ENCODE data around the gene TMEM147. TPM values are rescaled to one million over a fixed set of nuclear protein-coding genes. Genes with fewer than 3 reads are reported as not detected.

The TMEM147 gene
- total RNA-seq, 1 experiment from 2014 or later = 208 TPM

DNA sequence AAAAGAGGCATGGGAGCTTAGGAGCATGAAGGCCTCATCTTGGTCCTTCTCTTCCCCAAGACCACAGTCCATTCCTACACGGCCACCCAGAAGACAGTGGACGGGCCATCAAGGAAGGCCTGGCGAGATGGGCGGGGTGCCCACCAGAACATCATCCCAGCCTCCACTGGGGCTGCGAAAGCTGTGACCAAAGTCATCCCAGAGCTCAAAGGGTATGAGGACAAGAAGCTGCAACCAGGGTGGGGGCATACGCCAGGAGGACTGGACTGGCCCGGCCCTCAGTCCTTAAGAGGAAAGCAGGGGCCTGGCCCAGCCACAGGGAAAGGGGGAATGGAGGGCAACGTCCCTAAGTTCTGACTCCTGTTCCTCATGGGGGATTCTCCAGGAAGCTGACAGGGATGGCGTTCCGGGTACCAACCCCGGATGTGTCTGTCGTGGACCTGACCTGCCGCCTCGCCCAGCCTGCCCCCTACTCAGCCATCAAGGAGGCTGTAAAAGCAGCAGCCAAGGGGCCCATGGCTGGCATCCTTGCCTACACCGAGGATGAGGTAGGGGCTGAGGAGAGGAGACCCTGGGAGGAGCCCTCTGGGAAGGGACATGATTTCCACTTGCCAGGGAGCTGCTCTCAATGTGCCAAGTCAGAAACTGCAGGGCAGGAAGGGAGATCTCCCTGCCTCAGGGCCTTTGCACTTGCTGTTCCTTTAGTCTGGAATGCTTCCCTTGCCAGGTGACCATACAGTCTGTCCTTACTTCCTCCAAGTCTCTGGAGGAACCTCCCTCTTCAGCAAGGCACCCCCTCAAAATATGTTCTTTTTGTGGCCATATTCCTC lies 1.9 kb upstream of the TMEM147 start:
- in situ Hi-C loops (cut with HindIII; ENCODE audit: low sequenced_read_pairs) = no loop called here
- DNase-seq (ENCODE audit: low spot score) = no peak

DNA sequence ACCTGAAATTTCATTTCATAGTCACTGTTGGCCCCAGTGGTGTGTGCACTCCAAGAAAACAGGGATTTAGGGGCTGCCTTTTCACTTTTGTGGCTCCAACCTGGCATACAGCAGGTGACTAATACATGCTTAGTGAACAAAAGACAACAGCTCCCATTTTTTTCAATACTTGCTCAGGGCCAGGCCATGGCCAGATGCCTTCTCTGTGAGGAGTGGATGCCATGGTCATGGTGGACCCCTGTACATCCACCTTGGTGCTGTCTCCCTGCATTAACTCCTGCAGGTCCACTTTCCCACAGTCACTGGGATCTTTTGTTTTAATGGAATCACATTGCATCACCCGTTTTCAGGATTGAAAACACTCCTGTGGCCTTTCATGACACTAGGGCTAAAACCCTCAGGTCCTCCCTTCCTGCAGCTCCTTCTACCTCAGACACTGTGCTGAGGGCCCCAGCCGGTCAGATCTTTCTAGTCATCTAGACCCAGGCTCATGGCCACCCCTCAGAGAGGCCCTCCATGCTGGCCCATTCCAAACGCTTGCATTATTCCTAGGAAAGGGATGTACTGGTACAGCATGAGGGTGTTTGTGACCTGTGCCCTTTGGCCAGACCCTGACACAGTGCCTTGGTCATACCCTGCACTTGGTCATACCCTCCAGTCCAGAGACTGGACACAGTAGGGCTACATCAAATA lies 1.2 kb upstream of the TMEM147 start:
- in situ Hi-C loops (cut with HindIII; ENCODE audit: low sequenced_read_pairs) = no loop called here
- DNase-seq (ENCODE audit: low spot score) = no peak

DNA sequence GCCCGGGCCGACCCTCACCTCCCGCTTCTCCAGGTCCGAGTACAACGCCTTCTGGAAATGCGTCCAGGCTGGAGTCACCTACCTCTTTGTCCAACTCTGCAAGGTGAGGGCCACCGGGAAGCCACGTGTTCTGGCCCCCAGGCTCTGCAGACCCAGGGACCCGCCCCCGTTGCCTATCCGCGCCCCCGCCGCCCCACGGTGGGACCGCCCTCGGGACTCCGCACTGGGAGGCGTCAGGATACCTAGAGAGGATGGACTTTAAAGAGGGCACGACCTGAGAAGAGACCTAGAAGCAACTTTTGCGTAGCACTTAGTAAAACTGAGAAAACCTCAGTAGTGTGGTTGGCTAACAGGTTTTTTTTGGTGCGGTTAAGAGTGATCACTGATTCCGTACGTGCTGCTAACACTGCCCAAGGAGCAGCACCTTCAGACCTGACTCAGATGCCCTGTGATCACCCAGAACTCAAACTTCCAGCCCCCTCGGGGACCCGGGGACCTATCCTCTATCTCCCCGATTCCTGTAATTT lies 492 bp downstream of the TMEM147 start:
- no peak for DNase-seq (ENCODE audit: low spot score)
- in situ Hi-C loops (cut with HindIII; ENCODE audit: low sequenced_read_pairs) = no loop called here

DNA sequence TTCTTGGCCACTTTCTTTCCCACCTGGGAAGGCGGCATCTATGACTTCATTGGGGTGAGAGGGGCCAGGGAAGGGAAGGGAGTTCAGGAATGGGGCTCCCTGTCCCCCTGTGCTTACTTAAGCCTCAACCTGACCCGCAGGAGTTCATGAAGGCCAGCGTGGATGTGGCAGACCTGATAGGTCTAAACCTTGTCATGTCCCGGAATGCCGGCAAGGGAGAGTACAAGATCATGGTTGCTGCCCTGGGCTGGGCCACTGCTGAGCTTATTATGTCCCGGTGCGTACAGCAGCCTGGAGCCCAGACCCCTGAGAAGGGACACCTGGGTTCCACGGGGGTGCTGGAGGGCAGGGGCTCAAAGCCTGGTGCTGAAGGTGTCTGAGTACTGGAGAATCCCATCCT lies 1.1 kb downstream of the TMEM147 start:
- in situ Hi-C loops (cut with HindIII; ENCODE audit: low sequenced_read_pairs) = no loop called here
- no peak for DNase-seq (ENCODE audit: low spot score)

DNA sequence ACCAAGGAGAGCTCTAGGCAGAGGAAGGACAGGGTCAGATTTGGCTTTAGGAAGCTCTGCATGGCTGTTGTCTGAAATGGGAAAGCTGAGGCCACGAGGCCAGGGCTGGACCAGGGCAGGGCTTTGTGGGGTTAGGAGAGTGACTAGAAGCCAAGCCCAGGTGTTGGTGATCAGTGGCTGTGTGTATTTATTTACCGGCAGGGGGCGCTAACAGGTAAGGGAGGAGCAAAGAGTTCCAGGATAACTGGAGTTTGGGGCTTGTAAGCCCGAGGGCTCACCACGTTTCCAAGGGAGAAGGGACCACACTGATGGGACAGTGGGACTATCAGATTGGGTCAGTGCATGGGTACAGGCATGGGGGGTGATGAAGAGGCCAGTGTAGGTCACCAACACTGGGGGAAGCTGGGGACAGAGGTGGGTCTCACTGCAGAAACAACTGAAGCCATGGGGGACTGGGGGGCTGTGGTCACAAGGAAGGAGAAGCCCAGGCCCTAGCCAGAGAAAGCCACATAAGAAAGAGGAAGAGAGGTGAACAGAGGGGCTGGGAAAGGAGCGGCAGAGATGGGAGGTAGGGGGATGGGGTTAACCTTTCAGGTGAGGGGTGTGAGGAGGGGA lies 3.9 kb downstream of the TMEM147 start:
- in situ Hi-C loops (cut with HindIII; ENCODE audit: low sequenced_read_pairs) = no loop called here
- DNase-seq (ENCODE audit: low spot score) = peak; percentile 87

DNA sequence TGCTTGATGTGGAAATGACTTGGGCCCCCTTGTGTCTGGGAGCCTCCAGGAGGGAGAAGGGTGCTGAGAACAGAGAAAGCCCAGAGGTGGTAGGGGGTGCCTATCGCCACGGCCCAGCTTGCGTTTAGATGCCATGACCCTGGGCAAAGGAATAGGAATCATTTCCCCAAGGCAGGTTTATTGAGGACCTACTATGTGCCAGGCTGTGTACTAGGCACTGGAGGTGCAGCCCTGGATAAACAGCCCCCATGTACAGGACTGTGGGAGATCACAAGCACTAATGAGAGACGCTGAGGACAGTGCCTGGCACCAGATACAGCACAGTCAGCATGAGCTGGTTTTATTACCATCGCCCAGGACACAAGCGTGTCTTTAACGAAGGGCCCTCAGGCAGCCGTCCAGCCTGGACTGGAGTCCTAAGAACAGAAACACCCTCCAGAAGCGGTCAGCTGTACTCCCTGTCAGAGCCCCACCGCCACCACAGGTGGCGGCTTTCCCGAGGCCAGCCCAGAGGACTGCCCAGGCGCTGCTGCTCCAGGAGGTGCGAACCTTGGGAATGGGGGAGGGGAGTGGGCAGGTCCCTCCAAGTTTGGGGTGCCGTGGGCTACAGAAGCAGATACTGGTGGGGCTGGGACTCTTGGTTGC lies 4.6 kb downstream of the TMEM147 start:
- in situ Hi-C loops (cut with HindIII; ENCODE audit: low sequenced_read_pairs) = no loop called here
- DNase-seq (ENCODE audit: low spot score) = no peak

DNA sequence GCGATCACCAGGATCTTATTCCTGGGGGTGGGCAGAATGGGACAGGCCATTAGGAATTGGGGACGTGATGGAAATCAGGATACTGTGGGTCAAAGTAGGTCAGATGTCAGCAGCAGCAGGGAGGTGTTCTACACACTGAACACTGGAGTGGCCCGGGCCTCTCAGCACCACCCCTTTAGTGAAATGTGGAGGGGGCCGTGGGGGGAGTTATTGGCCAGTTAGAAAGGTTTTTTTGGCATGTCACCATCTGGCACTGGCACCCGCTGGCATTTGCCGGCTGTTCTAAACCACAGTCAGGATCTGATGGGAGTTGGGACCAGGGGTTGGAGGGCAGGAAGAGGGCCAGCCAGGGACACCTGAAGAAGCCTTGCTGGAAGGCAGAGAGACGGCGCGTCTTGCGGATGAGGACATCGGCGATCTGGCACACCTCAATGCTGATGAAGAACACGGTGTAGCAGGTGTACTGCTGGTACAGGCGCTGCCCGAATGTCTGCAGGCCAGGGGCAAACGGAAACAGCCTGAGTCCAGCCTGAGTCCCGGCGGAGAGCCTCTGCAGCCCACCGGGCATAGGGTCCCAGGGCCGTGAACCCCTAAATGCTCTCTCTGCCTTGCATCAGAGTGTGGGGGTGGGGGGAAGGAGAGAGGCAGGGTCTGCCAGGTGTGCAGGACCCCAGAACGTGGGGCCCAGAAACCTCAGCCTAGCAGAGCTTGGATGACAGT lies 5.8 kb downstream of the TMEM147 start:
- no peak for DNase-seq (ENCODE audit: low spot score)
- in situ Hi-C loops (cut with HindIII; ENCODE audit: low sequenced_read_pairs) = no loop called here

DNA sequence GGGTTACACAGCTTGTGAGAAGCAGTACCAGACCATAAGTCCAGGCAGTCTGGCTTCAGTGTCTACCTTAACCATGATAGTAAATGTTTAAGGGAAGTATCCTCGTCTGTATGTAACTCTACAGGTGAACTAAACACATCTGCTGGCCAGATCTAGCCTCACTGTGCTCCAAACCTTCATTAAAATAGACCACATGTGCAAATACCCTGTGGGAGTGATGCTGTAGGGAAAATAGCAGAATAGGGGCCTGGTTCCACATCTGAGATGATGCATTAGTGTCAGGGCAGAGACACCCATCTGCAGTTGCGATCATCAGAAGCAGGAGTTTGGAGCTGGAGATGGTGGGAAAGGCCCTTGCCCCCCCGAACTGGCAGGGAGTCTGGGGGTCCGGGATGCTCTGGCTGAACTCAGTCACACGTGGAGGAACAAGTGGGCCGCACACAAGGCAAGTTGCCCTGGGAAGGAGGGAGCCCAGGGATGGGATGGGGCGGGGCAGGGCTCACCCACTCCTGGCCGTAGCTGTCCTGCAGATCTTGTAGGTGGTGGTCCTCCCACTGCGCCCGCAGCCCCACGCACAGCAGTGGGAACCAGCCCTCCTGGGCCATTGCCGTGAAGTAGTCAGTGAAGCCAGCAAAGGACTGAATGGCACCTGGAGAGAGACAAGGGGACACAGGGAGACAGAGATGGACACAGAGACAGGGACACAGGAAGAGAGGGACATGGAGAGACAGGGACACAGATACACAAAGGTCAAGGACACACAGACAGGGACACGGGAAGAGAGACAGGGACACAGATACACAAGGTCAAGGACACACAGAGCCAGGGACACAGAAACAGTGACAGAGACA lies 7.3 kb downstream of the TMEM147 start:
- in situ Hi-C loops (cut with HindIII; ENCODE audit: low sequenced_read_pairs) = no loop called here

DNA sequence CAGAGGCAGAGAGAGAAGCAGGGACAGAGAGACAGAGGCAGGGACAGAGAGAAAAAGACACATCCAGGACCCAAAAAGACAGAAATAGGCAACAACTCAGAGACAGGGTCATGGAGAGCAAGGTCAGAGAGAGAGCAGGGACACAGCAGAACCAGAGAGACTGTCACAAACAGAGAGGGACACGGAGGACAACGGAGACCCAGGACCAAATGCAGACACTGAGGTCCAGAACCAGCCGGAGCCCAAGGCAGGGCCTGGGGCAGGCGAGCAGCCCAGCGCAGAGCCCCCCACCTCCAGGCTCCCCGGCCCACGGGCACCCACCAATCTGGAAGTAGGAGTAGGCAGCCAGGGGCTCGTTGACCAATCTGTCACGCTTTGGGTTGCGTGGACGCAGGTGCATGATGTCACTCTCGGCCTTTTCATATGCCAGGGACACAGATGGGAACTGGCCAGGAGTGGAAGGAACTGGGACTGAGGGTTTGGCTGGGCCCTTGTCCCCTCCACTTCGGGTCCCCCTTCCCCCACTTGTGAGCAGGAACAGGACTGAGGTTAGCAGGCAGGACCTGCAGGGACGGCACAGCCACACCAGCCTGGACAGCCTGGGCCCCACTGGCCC lies 8.1 kb downstream of the TMEM147 start:
- peak; percentile 71 for DNase-seq (ENCODE audit: low spot score)
- in situ Hi-C loops (cut with HindIII; ENCODE audit: low sequenced_read_pairs) = no loop called here

More for the DNA sequence above, 7.3 kb downstream of the TMEM147 start:
- DNase-seq (ENCODE audit: low spot score) = no peak

DNA sequence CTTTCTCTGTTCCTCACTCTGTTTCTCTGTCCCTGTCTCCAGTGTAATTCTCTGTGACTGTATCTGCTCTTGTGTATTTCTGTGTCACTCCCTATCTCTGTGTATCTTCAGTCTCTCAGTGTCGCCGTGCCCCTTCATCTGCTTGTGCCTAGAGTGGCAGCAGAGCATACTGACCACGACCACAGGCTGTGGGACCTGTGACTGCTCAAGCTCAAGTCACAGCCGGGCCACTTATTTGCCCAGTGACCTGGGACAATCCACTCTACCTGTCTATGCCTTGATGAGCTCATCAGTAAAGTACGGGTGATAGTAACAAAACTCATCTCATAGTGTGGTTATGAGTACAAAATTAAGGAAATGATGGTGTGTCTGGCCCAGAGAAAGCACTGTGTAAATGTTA lies 8.7 kb downstream of the TMEM147 start:
- DNase-seq (ENCODE audit: low spot score) = no peak
- in situ Hi-C loops (cut with HindIII; ENCODE audit: low sequenced_read_pairs) = no loop called here

DNA sequence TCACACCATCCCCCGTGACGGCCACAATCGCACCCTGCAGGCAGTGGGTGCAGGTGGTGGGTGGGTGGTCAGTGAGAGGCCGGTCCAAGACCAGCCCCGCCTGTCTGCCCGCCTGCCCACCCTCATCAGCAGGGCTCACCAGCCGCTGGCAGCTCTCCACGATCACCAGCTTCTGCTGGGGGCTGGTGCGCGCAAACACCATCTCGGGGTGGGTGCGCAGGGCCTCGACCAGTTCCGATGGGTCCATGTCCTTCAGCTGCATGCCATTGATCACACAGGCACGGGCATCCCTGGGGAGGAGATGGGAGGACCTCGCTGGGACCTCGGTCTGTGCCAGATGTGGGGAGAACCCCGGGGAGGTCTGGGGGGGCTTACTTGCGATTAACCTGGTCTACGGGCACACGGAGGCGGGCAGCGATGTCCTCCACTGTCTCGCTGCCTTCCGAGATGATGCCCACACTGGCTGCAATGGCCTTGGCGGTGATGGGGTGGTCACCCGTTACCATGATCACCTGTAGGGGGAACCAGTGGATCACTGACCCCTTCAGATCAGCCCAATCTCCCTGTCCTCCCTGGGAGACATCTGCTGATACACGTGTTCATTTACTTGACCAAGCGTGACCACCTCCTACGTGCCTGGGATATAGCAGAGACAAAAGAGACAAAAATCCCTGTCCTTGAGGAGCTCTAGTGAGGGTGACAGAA lies 10.0 kb downstream of the TMEM147 start:
- in situ Hi-C loops (cut with HindIII; ENCODE audit: low sequenced_read_pairs) = loop anchor here (5.0 kb wide), 1 partner anchor 52 kb away; no protein-coding TSS in a partner anchor
- DNase-seq (ENCODE audit: low spot score) = peak; percentile 23

DNA sequence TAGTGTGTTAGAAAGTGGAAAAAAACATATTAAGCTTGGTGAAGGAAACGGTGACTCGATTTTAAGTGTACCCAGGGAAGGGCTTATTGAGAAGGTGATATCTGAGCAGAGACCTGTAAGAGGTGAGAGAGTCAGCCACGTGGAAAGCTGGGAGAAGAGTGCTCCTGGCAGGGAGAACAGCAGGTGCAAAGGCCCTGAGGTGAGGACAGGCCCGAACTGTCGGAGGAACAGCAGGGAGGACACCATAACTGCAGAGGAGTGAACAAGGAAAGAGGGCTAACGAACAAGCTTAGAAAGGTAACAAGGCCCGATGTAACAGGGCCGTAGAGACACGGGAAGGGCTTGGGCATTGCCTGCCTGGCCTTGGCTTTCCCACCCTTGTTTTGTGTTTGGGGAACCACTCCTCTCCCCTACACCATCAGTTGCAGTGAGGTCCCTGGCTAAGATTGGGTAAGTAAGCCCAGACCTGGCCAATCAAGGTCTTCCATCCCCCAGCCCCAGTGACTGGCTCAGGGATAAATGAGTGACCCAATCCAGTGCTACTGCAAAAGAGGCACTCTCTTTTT lies 10.7 kb downstream of the TMEM147 start:
- in situ Hi-C loops (cut with HindIII; ENCODE audit: low sequenced_read_pairs) = loop anchor here (5.0 kb wide), 1 partner anchor 51 kb away; no protein-coding TSS in a partner anchor

DNA sequence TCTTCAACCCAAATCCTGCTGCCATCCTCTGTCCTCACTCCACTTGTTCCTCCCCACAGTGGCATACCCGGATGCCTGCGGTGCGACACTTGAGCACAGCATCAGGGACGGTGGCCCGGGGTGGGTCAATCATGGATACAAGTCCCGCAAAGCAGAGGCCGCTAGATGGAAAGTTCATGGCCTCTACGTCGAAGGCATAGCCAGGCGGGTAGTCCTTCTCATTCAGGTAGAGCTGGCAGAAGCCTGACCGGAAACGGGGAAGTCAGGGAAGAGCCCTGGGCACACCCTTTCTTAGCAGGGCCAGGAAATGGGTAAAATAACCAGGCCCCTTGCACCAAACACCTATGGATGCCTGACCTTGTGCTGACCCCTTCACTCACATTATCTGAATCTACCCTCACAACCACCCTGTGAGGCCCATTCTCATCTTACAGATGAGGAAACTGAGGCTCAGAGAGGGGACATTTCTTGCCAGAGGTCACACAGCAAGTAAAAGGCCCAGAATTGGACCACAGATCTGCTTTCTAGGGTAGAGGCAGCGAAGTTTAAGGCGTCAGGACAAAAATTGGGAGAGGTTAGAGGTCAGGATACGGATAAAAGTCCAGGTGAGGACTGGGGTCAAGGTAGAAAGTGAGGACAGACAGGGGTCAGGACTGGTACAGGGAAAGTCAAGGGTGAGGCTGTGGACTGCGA lies 11.6 kb downstream of the TMEM147 start:
- in situ Hi-C loops (cut with HindIII; ENCODE audit: low sequenced_read_pairs) = loop anchor here (5.0 kb wide), 1 partner anchor 50 kb away; no protein-coding TSS in a partner anchor
- no peak for DNase-seq (ENCODE audit: low spot score)

More for the DNA sequence above, 10.7 kb downstream of the TMEM147 start:
- DNase-seq (ENCODE audit: low spot score) = no peak

DNA sequence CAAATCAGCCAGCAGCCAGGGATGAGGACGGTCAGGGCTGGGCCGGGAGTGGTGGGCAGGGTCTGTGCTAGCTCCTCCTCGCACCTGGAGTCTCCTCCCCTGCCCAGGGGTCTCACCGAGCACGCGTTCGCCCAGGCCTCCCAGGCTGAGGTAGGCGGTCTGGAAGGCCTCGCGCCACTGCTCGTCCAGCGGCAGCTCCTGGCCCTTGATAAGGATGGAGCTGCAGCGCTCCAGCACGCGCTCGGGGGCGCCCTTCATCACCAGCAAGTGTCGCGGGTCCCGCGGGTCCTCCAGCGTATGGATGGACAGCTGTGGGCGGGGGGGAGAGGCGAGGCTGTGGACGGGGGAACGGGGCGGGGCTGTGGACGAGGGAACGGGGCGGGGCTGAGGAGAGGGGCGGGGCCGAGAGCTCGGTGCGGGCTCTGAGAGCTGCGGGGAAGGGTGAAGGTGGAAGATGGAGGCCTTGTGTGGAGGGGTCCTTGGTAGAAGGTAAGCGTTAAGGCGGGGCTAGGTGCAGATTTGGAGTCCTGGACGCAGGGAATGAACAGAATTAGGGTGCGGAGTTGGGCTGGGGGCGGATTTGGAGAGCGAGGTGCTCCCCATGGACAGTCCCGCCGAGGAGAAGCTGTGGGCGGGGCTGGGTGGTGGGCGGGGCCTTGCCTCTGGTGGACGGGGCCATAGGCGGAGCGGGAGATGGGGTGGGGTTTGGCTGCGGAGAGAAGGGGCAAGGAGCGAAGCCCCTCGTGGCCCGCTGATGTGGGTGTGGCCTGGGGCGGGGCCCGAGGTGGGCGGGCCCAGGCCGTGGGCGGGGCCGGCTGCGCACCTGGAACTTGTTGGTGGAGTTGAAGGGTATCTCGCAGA lies 12.3 kb downstream of the TMEM147 start:
- in situ Hi-C loops (cut with HindIII; ENCODE audit: low sequenced_read_pairs) = loop anchor here (5.0 kb wide), 1 partner anchor 50 kb away; no protein-coding TSS in a partner anchor
- peak; percentile 78 for DNase-seq (ENCODE audit: low spot score)

All from G401 (cell line).